DMS79 (cell line): ENCODE results near the gene C6orf62.
"Not testable (repeated sequence)": the region's sequence is repeated elsewhere in the genome, so short reads cannot be mapped to it uniquely, and the experiment has no call there.

Experiments
- DNase-seq: peaks from one replicate; lab custom pipeline; 2025; lab: John Stamatoyannopoulos, UW

The C6orf62 gene

DNA sequence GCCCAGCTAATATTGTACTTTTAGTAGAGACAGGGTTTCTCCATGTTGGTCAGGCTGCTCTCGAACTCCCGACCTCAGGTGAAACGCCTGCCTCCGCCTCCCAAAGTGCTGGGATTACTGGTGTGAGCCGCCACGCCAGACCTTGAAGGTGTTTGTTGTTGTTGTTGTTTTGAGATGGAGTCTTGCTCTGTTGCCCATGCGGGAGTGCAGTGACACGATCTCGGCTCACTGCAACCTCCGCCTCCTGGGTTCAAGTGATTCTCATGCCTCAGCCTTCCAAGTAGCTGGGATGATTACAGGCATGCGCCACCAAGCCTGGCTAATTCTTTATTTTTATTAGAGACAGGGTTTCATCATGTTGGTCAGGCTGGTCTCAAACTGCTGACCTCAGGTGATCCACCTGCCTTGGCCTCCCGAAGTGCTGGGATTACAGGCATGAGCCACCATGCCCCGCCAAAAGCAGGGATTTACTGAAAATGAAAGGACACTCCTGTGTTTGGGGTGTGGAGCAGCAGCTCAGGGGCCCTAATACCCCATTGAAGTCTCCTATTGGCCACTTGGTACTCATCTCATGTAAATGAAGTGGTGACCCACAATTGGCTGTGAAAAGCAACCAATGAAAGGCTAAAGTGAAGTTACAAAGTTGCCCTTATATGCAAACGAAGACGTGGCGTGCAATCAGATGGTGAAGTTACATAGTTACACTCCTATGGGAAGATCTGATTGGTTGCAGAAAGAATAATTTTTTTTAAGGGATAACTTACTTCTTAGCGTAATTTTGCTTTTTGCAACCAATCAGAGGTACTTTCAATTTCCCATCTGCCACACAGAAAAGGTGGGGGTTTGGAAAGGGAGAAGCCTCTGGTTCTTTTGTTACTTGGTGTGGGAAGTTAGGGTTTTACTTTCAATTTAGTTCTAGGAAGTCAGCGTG is 50.6 kb downstream of the C6orf62 start:
- not testable (repeated sequence) for DNase-seq

DNA sequence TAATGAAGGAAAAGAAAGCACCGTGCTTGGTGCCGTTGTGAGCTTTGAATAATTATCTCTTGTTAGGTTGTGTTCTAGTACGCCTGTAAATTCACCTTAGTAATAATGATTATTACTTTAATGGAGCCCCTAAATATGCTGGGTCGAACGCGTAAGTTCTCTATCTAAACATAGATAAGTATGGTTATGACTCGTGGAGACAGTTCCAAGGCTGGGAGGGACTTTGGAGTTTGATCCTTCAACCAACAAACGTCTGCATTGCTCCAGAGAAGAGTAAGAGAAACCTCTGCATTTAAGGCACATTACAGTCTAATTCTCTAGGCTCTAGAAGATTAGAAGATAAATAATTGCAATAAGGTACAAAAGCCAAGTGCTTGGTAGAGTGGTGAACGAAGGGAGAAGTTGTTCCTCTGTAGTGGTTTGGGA is 51.6 kb downstream of the C6orf62 start:
- no peak for DNase-seq

DNA sequence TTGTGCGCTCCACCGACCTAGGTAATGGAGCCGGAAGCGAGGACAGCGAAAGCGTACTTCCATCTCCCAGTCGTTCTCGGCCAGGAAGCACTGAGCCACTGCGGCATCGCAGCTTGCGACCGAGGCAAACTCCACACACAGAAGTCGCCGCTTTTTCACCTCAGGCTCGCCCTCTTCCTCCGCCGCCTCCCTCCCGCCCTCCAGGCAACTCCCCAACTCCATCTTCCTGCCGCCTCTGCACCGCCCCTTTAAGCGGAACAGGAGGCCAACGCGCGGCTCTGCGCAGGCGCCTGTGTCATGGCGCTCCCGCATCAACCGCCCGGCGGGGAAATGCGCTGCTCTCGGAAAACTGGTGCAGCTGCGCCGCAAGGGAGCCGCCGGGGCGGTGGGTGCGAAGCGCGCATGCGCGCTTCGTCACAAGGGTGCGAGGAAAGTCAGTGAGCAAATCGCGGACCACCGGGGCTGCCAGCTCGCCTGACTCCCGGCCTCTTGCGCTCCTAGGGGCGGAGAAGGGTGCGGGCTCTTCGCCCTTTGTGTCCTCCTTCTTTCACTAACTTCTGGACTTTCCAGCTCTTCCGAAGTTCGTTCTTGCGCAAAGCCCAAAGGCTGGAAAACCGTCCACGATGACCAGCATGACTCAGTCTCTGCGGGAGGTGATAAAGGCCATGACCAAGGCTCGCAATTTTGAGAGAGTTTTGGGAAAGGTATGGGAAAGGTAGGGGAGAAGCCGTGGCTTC is 52.1 kb downstream of the C6orf62 start, which contains the start of the genes ACOT13 and TDP2:
Gene ACOT13, plus strand, starts transcription at position 437 of the 737 bp plus-strand sequence. Its CDS starts 187 bp downstream, at position 624.
Gene TDP2, minus strand, starts transcription at position 259 of the 737 bp plus-strand sequence. Its CDS starts 37 bp downstream, at position 222.
- peak; percentile 94 for DNase-seq

DNA sequence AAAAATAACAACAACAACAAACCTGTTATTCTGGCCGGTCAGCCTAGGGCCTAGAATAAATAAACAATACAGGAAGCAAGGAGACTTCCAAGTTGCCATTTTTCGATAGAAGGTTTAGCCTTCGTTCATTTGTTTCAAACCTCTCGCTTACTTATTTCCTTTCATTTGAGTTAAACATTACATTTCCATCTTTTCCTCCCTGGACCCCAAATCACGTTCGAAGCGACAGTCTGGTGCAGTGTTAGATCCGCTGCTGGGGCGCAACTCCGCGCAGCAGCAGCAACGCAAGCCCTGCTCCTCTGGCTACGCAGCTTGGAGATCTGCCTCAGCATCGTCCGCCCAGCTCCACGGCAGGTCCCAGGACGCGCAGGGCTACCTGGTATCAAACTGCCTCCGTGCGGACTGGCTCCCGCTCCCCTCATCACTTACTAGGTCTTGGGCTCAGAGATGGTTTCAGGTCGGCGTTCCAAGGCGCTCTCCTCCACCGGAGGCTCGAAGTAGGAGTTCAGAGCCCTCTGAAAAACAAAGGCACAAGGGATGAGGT is 52.8 kb downstream of the C6orf62 start:
- DNase-seq, result peak; percentile 55

DNA sequence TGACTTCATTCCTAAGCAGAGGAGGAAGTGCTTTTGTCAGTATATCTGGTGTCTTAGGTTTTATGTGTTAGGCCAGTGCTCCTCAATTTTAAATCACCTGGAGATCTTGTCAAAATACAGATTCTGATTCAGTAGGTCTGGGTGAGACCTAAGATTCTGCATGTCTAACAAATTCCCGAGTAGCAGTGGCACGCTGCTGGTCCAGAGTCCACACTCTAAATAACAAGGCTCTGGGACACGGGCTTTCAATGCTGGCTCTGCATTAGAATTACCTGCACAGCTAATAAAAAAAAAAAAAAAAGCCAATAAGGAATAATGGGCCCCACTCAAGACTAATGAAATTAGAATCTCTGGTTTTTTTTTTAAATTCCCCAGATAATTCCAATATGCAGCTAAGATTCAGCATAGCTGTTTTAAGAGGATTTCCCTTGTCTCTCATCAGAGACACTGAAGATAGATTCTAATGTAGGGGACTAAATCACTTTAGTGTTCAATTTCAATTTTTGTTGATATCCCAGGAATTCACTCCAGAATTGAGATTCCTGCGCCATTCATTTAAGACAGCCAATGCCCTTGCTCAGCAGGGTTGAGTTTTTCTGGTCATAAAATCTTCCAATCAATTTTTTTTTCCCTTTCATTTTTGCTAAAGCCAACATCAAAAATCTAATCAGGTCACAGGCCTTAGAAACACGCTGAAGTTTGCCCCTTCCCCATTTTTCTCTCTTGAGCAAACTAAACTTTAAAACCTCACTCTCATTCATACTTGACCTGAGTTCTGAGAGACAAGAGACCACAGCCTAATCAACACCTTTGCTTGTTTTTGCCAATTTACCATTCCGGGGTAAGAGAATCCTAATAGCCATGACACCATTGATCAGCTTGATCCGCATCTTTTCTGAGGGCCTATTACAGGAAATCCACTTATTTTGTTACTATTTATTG is 54.6 kb downstream of the C6orf62 start:
- DNase-seq, result no peak

DNA sequence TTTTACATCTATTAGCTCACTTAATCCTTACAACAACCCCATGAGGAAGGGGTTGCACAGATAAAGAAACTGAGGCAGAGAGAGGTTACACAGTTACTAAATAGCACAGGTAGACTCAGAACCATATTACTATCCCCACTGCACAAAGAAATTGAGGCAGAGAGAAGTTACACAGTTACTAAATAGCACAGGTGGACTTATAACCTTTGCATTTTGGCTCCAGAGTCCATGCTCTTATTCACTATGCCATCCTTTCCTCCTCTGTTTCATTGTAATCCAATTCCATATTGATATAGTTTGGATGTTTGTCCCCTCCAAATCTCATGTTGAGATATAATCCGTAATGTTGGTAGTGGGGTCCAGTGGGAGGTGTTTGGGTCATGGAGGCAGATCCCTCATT is 55.8 kb downstream of the C6orf62 start:
- no peak for DNase-seq

DNA sequence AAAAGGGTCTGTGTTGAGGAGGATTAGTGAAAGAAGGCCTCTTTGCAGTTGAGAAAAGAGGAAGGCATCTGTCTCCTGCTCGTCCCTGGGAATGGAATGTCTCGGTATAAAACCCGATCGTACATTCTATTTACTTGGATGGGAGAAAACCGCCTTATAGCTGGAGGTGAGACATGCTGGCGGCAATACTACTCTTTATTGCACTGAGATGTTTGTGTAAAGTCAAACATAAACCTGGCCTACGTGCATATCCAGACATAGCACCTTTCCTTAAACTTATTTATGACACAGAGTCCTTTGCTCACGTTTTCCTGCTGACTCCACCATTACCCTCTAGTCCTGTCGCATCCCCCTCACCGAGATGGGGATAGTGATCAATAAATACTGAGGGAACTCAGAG is 56.7 kb downstream of the C6orf62 start:
- DNase-seq, result no peak

DNA sequence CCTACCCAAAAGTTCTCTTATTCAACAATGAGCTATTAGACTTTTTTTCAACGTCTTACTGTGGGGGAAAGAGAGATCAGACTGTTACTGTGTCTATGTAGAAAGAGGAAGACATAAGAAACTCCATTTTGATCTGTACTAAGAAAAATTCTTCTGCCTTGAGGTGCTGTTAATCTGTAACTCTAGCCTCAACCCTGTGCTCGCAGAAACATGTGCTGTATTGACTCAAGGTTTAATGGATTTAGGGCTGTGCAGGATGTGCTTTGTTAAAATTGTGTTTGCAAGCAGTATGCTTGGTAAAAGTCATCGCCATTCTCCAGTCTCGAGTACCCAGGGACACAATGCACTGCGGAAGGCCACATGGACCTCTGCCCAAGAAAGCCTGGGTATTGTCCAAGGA is 57.2 kb downstream of the C6orf62 start:
- DNase-seq, result not testable (repeated sequence)

DNA sequence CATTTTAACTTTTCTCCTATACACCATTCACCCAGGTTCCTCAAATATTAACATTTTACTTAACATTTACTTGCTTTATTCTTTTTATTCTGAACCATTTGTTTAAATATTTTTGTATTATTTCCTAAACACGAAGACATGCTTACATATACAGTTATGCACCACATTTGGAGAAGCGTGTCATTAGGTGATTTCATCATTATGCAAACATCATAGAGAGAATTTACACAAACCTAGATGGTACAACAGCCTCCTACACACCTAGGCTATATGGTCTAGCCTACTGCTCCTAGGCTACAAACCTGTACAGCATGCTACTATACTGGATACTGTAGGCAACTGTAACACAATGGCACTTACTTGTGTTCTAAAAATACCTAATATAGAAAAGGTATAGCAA is 58.8 kb downstream of the C6orf62 start:
- DNase-seq, result no peak

DNA sequence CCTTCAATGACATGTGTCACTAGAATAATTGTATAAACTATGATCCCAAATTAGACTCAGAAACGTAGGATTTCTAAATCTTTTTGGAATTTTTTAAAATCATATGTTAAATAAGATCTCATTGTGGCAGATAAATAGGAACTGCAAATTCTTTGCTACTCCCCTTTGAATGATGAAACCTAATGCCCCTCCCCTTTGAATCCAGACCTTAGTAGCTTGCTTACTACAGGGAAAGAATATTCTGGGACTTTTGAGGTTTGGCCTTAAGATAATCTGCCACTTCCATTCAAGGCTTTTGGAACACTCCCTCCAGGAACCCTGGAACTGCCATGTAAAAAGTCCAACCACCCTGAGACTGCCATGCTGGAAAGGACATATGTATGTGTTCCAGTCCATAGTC is 59.4 kb downstream of the C6orf62 start:
- no peak for DNase-seq

DNA sequence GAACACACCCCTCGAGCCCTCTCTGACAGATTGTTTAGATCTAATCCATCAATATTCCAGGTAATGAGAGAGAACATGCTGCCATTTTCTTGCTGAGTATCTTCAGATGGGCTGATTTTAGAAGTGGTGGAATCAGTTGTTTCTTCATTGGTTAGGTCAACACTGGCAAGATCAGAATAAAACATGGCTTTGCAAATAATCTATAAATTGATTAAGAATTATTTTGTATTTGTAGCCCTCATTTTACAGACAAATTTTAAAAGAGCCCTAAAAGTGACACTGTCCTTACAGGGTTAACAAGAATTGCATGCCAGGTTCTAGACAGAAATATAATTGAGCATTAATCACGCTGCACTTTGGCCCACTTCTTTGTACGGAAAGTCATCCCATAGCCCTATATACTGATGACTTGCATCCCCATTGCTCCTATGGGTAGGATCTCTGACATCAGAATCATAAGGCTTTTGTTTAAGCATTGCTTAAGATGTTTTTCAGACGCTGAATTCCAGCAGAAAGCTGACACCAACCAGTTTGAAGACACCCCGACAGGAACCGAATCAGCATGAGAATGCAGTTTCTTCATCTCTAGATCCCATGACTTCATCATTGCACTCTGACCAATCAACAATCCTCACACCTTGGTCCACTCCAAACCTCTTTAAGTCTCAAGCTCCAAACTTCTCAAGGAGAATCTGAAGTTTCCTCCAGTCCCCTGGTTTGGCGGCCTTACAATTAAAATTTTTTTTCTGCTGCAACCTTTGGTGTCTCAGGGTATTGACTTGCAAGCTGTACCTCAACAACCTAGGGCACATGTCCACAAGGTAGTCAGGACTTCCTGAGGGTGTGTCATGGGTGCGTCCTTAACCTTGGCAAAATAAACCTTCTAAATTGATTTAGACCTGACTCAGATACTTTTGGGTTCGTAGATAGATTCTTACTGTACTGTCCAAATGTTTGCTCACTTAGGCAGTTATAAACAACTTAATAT is 60.1 kb downstream of the C6orf62 start:
- no peak for DNase-seq

DNA sequence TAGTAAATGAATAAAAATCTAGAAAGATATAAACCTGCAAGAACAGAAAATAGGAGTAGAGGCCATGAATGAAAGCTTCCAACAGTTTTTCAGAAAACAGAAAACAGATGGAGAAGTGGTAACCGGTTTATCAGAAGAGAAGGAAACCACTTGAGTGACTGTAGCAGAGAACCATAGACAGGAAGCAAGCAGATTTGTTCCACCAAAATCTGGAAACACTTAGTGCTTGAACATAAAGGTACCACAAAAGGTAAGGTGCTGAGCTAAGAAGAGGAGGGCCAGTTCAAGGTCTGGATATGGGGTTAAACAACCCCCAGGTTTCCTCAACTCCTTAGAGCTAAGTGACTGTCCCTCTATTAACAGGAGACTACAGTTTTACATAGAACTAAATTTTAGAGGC is 63.7 kb downstream of the C6orf62 start:
- DNase-seq, result no peak
